Gastrocnemius medialis (tissue), 4 donors: Measurements from ENCODE around the gene MEX3A. TPM values are rescaled to one million over a fixed set of nuclear protein-coding genes. Genes with fewer than 3 reads are reported as not detected.
"Not testable (repeated sequence)": the region's sequence is repeated elsewhere in the genome, so short reads cannot be mapped to it uniquely, and the experiment has no call there.

Experiments used
- ATAC-seq, 2 donors: fragments of 150-250 bp; one replicate each; pipeline ENCODE4 v1.9.1; 2016
- DNase-seq, 2 donors: peaks; one replicate each; pipeline ENCODE4 v3.0.0-alpha.2; 2019
- H3K27ac ChIP-seq, 4 donors: fragments of 200-600 bp; sonication (generic); 1 replicate in 1 of 4; 2 replicates in 3 of 4; pipeline ENCODE4 v1.5.1; 2016 to 2018; ENCODE audit warnings: mild to moderate bottlenecking in 2 of 4, moderate library complexity in 1 of 4
- H3K27me3 ChIP-seq, 3 donors: fragments of 200-600 bp; sonication (generic) in 2 of 3; 1 replicate in 1 of 3; 2 replicates in 2 of 3; pipeline versions ENCODE4 v1.5.1 to v1.6.0; 2016 to 2019; ENCODE audit warnings: mild to moderate bottlenecking in 1 of 3, moderate library complexity in 1 of 3
- H3K36me3 ChIP-seq, 2 donors: fragments of 200-600 bp; sonication (generic) in 1 of 2; one replicate each; pipeline ENCODE4 v1.5.1; 2017 to 2018
- H3K4me1 ChIP-seq, 2 donors: fragments of 200-600 bp; sonication (generic) in 1 of 2; one replicate each; pipeline ENCODE4 v1.5.1; 2016 to 2017; ENCODE audit warnings: mild to moderate bottlenecking in 2 of 2
- H3K4me3 ChIP-seq, 4 donors: fragments of 200-600 bp; sonication (generic) in 3 of 4; 1 replicate in 1 of 4; 2 replicates in 3 of 4; pipeline ENCODE4 v1.5.1; 2016 to 2019; ENCODE audit warnings: mild to moderate bottlenecking in 2 of 4
- H3K9me3 ChIP-seq, 3 donors: fragments of 200-600 bp; sonication (generic) in 2 of 3; 1 replicate in 1 of 3; 2 replicates in 2 of 3; pipeline ENCODE4 v1.5.1; 2016 to 2019
- CTCF ChIP-seq, 5 experiments: fragments of 450-650 bp in 3 of 5; fragments of 200-600 bp in 2 of 5; sonication (generic) in 2 of 5; IDR thresholded peaks in 4 of 5; conservative IDR thresholded peaks in 1 of 5; 1 replicate in 4 of 5; 2 replicates in 1 of 5; pipeline ENCODE4 v1.5.1; 2016 to 2019; ENCODE audit warnings: antibody characterized with exemption in 5 of 5, mild to moderate bottlenecking in 3 of 5, moderate library complexity in 3 of 5
- POLR2A ChIP-seq, 2 donors: fragments of 450-650 bp; IDR thresholded peaks; one replicate each; pipeline ENCODE4 v1.6.1; 2017; ENCODE audit warnings: antibody characterized with exemption in 2 of 2, mild to moderate bottlenecking in 2 of 2, moderate library complexity in 2 of 2
- in situ Hi-C, 4 donors: fragments of 200-750 bp; cut with MboI; loops; one replicate each; pipeline versions ENCODE4 v1.15.0 to v1.8.0; 2017; ENCODE audit warnings: low sequenced_read_pairs in 4 of 4
- intact Hi-C: fragments of 100-400 bp; cut with DNase I; formaldehyde crosslinking; loops from one replicate; pipeline ENCODE4 v1.15.1; 2023; ENCODE audit warnings: low total_unique reads
- total RNA-seq, 4 donors: library from RNA; depleted of rRNA; stranded (reverse); fragments of >200 nt; gene quantifications; one replicate each; pipeline versions ENCODE4 v1.1.0 to v1.2.3, GENCODE V29; 2016

Gene MEX3A
- total RNA-seq, 4 donors from 2014 or later = not detected

DNA sequence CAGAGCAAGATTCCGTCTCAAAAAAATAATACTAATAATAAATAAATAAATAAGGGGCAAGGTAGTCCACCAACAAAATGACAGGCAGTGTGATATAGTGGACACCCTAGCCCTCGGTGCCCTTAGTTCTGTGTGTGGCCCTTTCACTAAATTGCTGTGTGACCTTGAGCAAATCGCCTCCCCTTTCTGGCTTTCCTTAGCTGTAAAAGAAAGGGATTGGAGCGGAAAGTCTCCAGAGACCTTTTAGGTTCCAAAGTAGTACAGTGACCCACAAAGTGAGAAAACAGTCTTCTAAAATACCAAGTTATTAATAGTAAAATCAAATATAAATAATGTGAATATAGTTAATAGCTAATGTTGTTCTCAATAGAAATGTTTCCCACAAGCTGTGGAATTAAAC, 39.8 kb upstream of the MEX3A start:
- DNase-seq (no peak), ATAC-seq (no peak)
- Histone ChIP-seq H3K4me3 (peak overlapping the region; percentile 47 to 59 (median 48)), H3K36me3 (no peaks in the 10 kb centered on the region), H3K27me3 (no peaks in the 10 kb centered on the region), H3K9me3 (no peaks in the 10 kb centered on the region), H3K4me1 (peaks cover 98 to 99% of the 10 kb centered on the region in 2 donors), H3K27ac (peak overlapping the region; percentile 98 to 99 (median 98))
- intact Hi-C loops (loop anchor here (2.0 to 10.0 kb wide), 5 partner anchors 15 to 1117 kb away; partner anchors contain the start of genes MRPL24 and ZBTB7B), in situ Hi-C loops (loop anchor here in 1 of 4 donors (25.0 kb wide), 1 partner anchor 365 kb away; no protein-coding TSS in a partner anchor)
- TF ChIP-seq POLR2A (IDR thresholded peaks at IDR 0.05) (no peak), CTCF (IDR thresholded peaks at IDR 0.05 in 4 of 5, conservative IDR thresholded peaks at IDR 0.05 in 1 of 5) (no peak)

DNA sequence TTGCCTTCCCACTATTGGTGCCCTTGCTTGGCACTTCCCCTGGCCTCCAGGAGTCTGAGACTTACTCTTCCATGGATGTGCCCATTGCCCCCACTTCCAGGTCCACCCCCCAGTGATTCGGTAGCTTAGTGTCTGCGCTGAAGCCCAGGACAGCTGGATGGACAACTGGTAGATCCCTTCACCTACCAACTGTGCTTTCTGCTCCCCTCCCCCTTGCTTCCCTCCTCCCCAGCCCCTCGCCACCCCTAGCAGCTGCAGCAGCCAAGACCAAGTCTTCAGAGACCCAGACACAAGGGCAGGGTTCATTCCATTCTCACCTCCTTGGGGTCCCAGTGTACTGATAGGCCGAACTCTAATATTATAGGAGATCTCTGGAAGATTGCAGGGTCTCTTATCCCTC, 39.2 kb upstream of the MEX3A start:
- ATAC-seq = no peak
- Histone ChIP-seq H3K4me1 (peaks cover 98 to 99% of the 10 kb centered on the region in 2 donors), H3K36me3 (no peaks in the 10 kb centered on the region), H3K27me3 (no peaks in the 10 kb centered on the region), H3K9me3 (no peaks in the 10 kb centered on the region), H3K27ac (peak overlapping the region; percentile 98 to 99 (median 98)), H3K4me3 (peak overlapping the region; percentile 47 to 59 (median 48))
- intact Hi-C loops (loop anchor here (5.0 to 10.0 kb wide), 4 partner anchors 386 to 1117 kb away; partner anchors contain the start of genes MRPL24 and ZBTB7B), in situ Hi-C loops (loop anchor here in 1 of 4 donors (25.0 kb wide), 1 partner anchor 366 kb away; no protein-coding TSS in a partner anchor)
- no peak for DNase-seq
- no peak for TF ChIP-seq POLR2A (IDR thresholded peaks at IDR 0.05)
- no peak for TF ChIP-seq CTCF (IDR thresholded peaks at IDR 0.05 in 4 of 5, conservative IDR thresholded peaks at IDR 0.05 in 1 of 5)

DNA sequence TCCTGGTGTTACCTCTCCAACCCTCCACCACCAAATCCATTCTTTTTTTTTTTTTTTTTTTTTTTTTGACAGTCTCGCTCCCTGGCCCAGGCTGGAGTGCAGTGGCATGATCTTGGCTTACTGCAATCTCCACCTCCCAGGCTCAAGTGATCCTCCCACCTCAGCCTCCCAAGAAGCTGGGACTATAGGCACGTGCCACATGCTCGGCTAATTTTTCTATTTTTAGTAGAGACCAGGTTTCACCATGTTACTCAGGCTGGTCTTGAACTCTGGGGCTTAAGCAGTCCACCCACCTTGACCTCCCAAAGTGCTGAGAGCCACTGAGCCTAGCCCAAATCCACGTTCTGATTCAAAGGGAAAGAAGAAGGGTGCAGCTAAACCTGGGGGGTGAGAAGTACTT, 38.7 kb upstream of the MEX3A start:
- H3K4me1 ChIP-seq = peaks cover 96% of the 10 kb centered on the region in 2 donors

GRCh38 chr1:156120318-156120717, 38.1 kb upstream of the MEX3A start:
- in situ Hi-C loops (loop anchor here in 1 of 4 donors (25.0 kb wide), 1 partner anchor 367 kb away; no protein-coding TSS in a partner anchor), intact Hi-C loops (loop anchor here (5.0 to 10.0 kb wide), 4 partner anchors 387 to 1116 kb away; partner anchors contain the start of genes MRPL24 and ZBTB7B)
- H3K4me3 ChIP-seq = peak overlapping the region in 3 of 4 donors; percentile 1 to 97 (median 96)

More for the DNA sequence above, 38.7 kb upstream of the MEX3A start:
- ATAC-seq, H3K9me3 ChIP-seq, DNase-seq, H3K27me3 ChIP-seq, H3K36me3 ChIP-seq: not testable (repeated sequence)
- intact Hi-C loops = loop anchor here (5.0 to 10.0 kb wide), 4 partner anchors 386 to 1116 kb away; partner anchors contain the start of genes MRPL24 and ZBTB7B
- TF ChIP-seq POLR2A (IDR thresholded peaks at IDR 0.05) = peak; percentile 20 to 54
- Histone ChIP-seq H3K27ac (peak overlapping the region; percentile 98 to 99 (median 98)), H3K4me3 (peak overlapping the region; percentile 47 to 97 (median 78))
- in situ Hi-C loops = loop anchor here in 1 of 4 donors (25.0 kb wide), 1 partner anchor 366 kb away; no protein-coding TSS in a partner anchor

More at GRCh38 chr1:156120318-156120717, 38.1 kb upstream of the MEX3A start:
- ATAC-seq = no peak
- no peak for DNase-seq
- H3K4me1 ChIP-seq = peaks cover 89% of the 10 kb centered on the region in 2 donors
- H3K9me3 ChIP-seq = no peaks in the 10 kb centered on the region
- TF ChIP-seq CTCF (IDR thresholded peaks at IDR 0.05 in 4 of 5, conservative IDR thresholded peaks at IDR 0.05 in 1 of 5) (no peak), POLR2A (IDR thresholded peaks at IDR 0.05) (no peak)
- no peaks in the 10 kb centered on the region for H3K27me3 ChIP-seq
- peak overlapping the region; percentile 98 to 99 (median 98) for H3K27ac ChIP-seq
- no peaks in the 10 kb centered on the region for H3K36me3 ChIP-seq
